Adipose tissue (tissue), 3 donors: ENCODE results near the gene SLC35B1. TPM values are rescaled to one million over a fixed set of nuclear protein-coding genes. Genes with fewer than 3 reads are reported as not detected.

Source experiments
- H3K27ac ChIP-seq: one replicate; pipeline ENCODE4 v1.5.1; 2013; ENCODE audit warnings: low read depth, low read length
- WGBS, 3 donors: extraction: QIAGEN DNeasy Blood & Tissue Kit; methylation state at CpG; one replicate each; pipeline ENCODE4 v1.1.7; 2013; 5-methylcytosine and 5-hydroxymethylcytosine counted together
- polyA plus RNA-seq, 3 donors: library from polyadenylated mRNA; stranded (reverse); fragments of 200-250 nt; gene quantifications; one replicate each; pipeline ENCODE4 v1.2.3, GENCODE V29; 2013
- donor health status: healthy with polysubstance abuse.
- donor health status: Bipolar disorder and iron deficiency.
- donor health status: healthy.

Gene SLC35B1
- polyA plus RNA-seq, 3 donors = 20.2 to 38.5 (median 21.7) TPM

- 40 to 59% (median 46%) methylated on average over 15 of the region's 15 CpGs for WGBS, 3 donors
Observed at GRCh38 chr17:49708515-49709183, 885 bp upstream of the SLC35B1 start.

GRCh38 chr17:49707246-49707607, 537 bp downstream of the SLC35B1 start:
- no peak overlapping the region for H3K27ac ChIP-seq
- WGBS, 3 donors = 1 to 2% (median 1%) methylated on average over 12 of the region's 12 CpGs

More at GRCh38 chr17:49708515-49709183, 885 bp upstream of the SLC35B1 start:
- no peak overlapping the region for H3K27ac ChIP-seq

- no peak overlapping the region for H3K27ac ChIP-seq
Observed at GRCh38 chr17:49705254-49705653, 2.5 kb downstream of the SLC35B1 start.

- 43 to 66% (median 59%) methylated on average over 6 of the region's 6 CpGs for WGBS, 3 donors
- no peak overlapping the region for H3K27ac ChIP-seq
Observed at GRCh38 chr17:49703557-49704277, 4.0 kb downstream of the SLC35B1 start.

- no peak overlapping the region for H3K27ac ChIP-seq
- 79 to 83% (median 80%) methylated on average over 6 of the region's 6 CpGs for WGBS, 3 donors
Observed at GRCh38 chr17:49700960-49701359, 6.8 kb downstream of the SLC35B1 start.

GRCh38 chr17:49699966-49700575, 7.7 kb downstream of the SLC35B1 start:
- WGBS, 3 donors = 65 to 73% (median 65%) methylated on average over 8 of the region's 8 CpGs
- H3K27ac ChIP-seq = no peak overlapping the region

GRCh38 chr17:49698005-49698404, 9.8 kb downstream of the SLC35B1 start:
- H3K27ac ChIP-seq = no peak overlapping the region
- 49 to 66% (median 61%) methylated on average over 6 of the region's 6 CpGs for WGBS, 3 donors

- H3K27ac ChIP-seq = no peak overlapping the region
- 66 to 70% (median 67%) methylated on average over 8 of the region's 8 CpGs for WGBS, 3 donors
Observed at GRCh38 chr17:49696233-49696761, 11.5 kb downstream of the SLC35B1 start.

- no peak overlapping the region for H3K27ac ChIP-seq
- 44 to 47% (median 46%) methylated on average over 5 of the region's 5 CpGs for WGBS, 3 donors
Observed at GRCh38 chr17:49695698-49696232, 12.0 kb downstream of the SLC35B1 start.

- 16 to 38% (median 29%) methylated on average over 16 of the region's 16 CpGs for WGBS, 3 donors
- no peak overlapping the region for H3K27ac ChIP-seq
Observed at GRCh38 chr17:49694847-49695697, 12.7 kb downstream of the SLC35B1 start.

- 82 to 90% (median 89%) methylated on average over 4 of the region's 4 CpGs for WGBS, 3 donors
- H3K27ac ChIP-seq = no peak overlapping the region
Observed at GRCh38 chr17:49692751-49693150, 15.0 kb downstream of the SLC35B1 start.

- H3K27ac ChIP-seq = no peak overlapping the region
- WGBS, 3 donors = 52 to 62% (median 54%) methylated on average over 8 of the region's 8 CpGs
Observed at GRCh38 chr17:49691677-49692191, 16.0 kb downstream of the SLC35B1 start.

- 50 to 78% (median 73%) methylated on average over 9 of the region's 9 CpGs for WGBS, 3 donors
Observed at GRCh38 chr17:49691086-49691676, 16.6 kb downstream of the SLC35B1 start.

GRCh38 chr17:49690256-49690655, 17.5 kb downstream of the SLC35B1 start:
- no peak overlapping the region for H3K27ac ChIP-seq
- WGBS, 3 donors = 51 to 76% (median 52%) methylated on average over 2 of the region's 2 CpGs

More at GRCh38 chr17:49691086-49691676, 16.6 kb downstream of the SLC35B1 start:
- no peak overlapping the region for H3K27ac ChIP-seq

GRCh38 chr17:49688848-49689247, 18.9 kb downstream of the SLC35B1 start:
- WGBS, 3 donors = 76 to 84% (median 82%) methylated on average over 4 of the region's 4 CpGs
- H3K27ac ChIP-seq = no peak overlapping the region

GRCh38 chr17:49687878-49688491, 19.8 kb downstream of the SLC35B1 start:
- WGBS, 3 donors = 57 to 59% (median 59%) methylated on average over 10 of the region's 10 CpGs

More at GRCh38 chr17:49687878-49688491, 19.8 kb downstream of the SLC35B1 start:
- no peak overlapping the region for H3K27ac ChIP-seq
